Psoas muscle (tissue), 8 donors: ENCODE results near the gene CCDC81. TPM values are rescaled to one million over a fixed set of nuclear protein-coding genes. Genes with fewer than 3 reads are reported as not detected.
"Not testable (repeated sequence)": the region's sequence is repeated elsewhere in the genome, so short reads cannot be mapped to it uniquely, and the experiment has no call there.

Source experiments
- ATAC-seq, 4 donors: fragments of 200-7000 bp; cut with Tn5 transposase; one replicate each; pipeline ENCODE4 v1.9.1; 2020; ENCODE audit warnings: moderate library complexity in 3 of 4, mild to moderate bottlenecking in 2 of 4
- DNase-seq, 2 donors: peaks; one replicate each; pipeline ENCODE4 v3.0.0-alpha.2; 2020
- H3K27ac ChIP-seq: fragments of 200-600 bp; one replicate; pipeline ENCODE4 v1.8.0; 2022
- H3K27me3 ChIP-seq, 3 donors: fragments of 200-600 bp in 1 of 3; one replicate each; pipeline versions ENCODE4 v1.6.1 to v1.8.0; 2013 to 2022; ENCODE audit warnings: low read length in 2 of 3, mild to moderate bottlenecking in 2 of 3, moderate library complexity in 1 of 3; ENCODE audit not compliant: insufficient read depth in 3 of 3
- H3K36me3 ChIP-seq, 2 donors: fragments of 200-600 bp in 1 of 2; one replicate each; pipeline versions ENCODE4 v1.6.1 to v1.8.0; 2013 to 2022; ENCODE audit warnings: low read depth in 1 of 2, mild to moderate bottlenecking in 1 of 2, moderate library complexity in 1 of 2; ENCODE audit not compliant: insufficient read depth in 1 of 2
- H3K4me1 ChIP-seq: fragments of 200-600 bp; one replicate; pipeline ENCODE4 v1.8.0; 2022
- H3K4me3 ChIP-seq: fragments of 200-600 bp; one replicate; pipeline ENCODE4 v1.8.0; 2022; ENCODE audit warnings: mild to moderate bottlenecking
- H3K9me3 ChIP-seq: fragments of 200-600 bp; one replicate; pipeline ENCODE4 v1.8.0; 2022
- WGBS, 3 donors: extraction: QIAGEN DNeasy Blood & Tissue Kit; methylation state at CpG; one replicate each; pipeline versions ENCODE4 v1.1.6 to v1.1.7; 2013; 5-methylcytosine and 5-hydroxymethylcytosine counted together
- intact Hi-C, 2 donors: fragments of 100-400 bp; cut with DNase I; formaldehyde crosslinking; loops; one replicate each; pipeline versions ENCODE4 v1.11.0 to v1.14.2; 2022
- polyA plus RNA-seq, 3 donors: library from polyadenylated mRNA; stranded (reverse); fragments of 200-250 nt; gene quantifications; one replicate each; pipeline ENCODE4 v1.2.3, GENCODE V29; 2013
- total RNA-seq, 4 donors: library from RNA; stranded (reverse); fragmentation: NEBNext Ultra II Directional in 2 of 4; extraction: Animal tissue kit (Norgen Biotek cat#: 25700) in 2 of 4; gene quantifications; one replicate each; pipeline versions ENCODE4 v1.2.1 to v1.2.4, GENCODE V29; 2021 to 2023
- TF ChIP-seq, protein P1 (sequence below): fragments of 200-600 bp; IDR thresholded peaks from one replicate; pipeline ENCODE4 v1.8.0; 2022; ENCODE audit warnings: antibody characterized with exemption
- donor health status: healthy with polysubstance abuse.
- donor health status: DM: no; HTN: no; CAD: no; lungs with moderate emphysema.
- donor health status: Bipolar disorder and iron deficiency.
- donor health status: healthy.
- donor health status: DM: yes; HTN: yes; CAD: no.
- donor health status: DM: no; HTN: no; CAD: no.
- donor health status: DM: no; HTN: no; CAD: no.
- donor health status: DM: yes; HTN: yes; CAD: no.

Gene CCDC81
- total and polyA plus RNA-seq, 7 donors = 0.23 to 0.52 (median 0.34) TPM; not detected in 1

GRCh38 chr11:86403458-86403857, 28.8 kb downstream of the CCDC81 start:
- TF ChIP-seq, protein P1, sequence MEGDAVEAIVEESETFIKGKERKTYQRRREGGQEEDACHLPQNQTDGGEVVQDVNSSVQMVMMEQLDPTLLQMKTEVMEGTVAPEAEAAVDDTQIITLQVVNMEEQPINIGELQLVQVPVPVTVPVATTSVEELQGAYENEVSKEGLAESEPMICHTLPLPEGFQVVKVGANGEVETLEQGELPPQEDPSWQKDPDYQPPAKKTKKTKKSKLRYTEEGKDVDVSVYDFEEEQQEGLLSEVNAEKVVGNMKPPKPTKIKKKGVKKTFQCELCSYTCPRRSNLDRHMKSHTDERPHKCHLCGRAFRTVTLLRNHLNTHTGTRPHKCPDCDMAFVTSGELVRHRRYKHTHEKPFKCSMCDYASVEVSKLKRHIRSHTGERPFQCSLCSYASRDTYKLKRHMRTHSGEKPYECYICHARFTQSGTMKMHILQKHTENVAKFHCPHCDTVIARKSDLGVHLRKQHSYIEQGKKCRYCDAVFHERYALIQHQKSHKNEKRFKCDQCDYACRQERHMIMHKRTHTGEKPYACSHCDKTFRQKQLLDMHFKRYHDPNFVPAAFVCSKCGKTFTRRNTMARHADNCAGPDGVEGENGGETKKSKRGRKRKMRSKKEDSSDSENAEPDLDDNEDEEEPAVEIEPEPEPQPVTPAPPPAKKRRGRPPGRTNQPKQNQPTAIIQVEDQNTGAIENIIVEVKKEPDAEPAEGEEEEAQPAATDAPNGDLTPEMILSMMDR = no peak
- intact Hi-C loops = no loop called here
- Histone ChIP-seq H3K4me1 (no peaks in the 10 kb centered on the region), H3K27me3 (no peaks in the 10 kb centered on the region), H3K9me3 (no peaks in the 10 kb centered on the region), H3K36me3 (no peaks in the 10 kb centered on the region), H3K4me3 (no peak overlapping the region), H3K27ac (no peak overlapping the region)
- ATAC-seq = no peak
- 74 to 84% (median 74%) methylated on average over 1 of the region's 1 CpG for WGBS, 3 donors
- DNase-seq = no peak

- TF ChIP-seq, protein P1 = no peak
- no peaks in the 10 kb centered on the region for H3K4me1 ChIP-seq
- no peak for ATAC-seq
- no peaks in the 10 kb centered on the region for H3K27me3 ChIP-seq
- H3K36me3 ChIP-seq = no peaks in the 10 kb centered on the region
- no peak for DNase-seq
- no peaks in the 10 kb centered on the region for H3K9me3 ChIP-seq
- no peak overlapping the region for H3K4me3 ChIP-seq
- intact Hi-C loops = no loop called here
- H3K27ac ChIP-seq = no peak overlapping the region
Measured at GRCh38 chr11:86408845-86409244, 34.2 kb downstream of the CCDC81 start.

DNA sequence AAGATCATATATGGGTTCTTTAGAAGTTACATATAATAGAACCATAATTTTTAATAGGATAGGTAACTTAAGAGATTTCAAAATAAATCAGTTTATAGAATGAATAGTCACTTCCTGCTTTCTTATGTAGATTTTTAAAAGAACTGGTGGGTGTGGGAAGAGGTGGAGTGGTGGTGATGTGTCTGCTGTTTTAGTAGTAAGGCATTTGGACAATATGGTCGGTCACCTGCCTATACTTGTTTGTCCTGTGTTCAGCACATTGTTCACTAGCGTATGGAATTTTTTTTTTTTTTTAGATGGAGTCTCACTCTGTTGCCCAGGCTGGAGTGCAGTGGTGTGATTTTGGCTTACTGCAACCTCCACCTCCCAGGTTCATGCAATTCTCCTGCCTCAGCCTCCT, 39.3 kb downstream of the CCDC81 start:
- 95 to 98% (median 98%) methylated on average over 2 of the region's 2 CpGs for WGBS, 3 donors
- no peak for DNase-seq

GRCh38 chr11:86415026-86415425, 40.3 kb downstream of the CCDC81 start:
- Histone ChIP-seq H3K9me3 (no peaks in the 10 kb centered on the region), H3K4me1 (no peaks in the 10 kb centered on the region), H3K27ac (no peak overlapping the region), H3K4me3 (no peak overlapping the region), H3K36me3 (no peaks in the 10 kb centered on the region), H3K27me3 (no peaks in the 10 kb centered on the region)
- ATAC-seq = no peak
- 71 to 86% (median 80%) methylated on average over 4 of the region's 4 CpGs for WGBS, 3 donors
- intact Hi-C loops = no loop called here
- TF ChIP-seq, protein P1 = no peak
- no peak for DNase-seq

More for the DNA sequence above, 39.3 kb downstream of the CCDC81 start:
- H3K4me1 ChIP-seq = no peaks in the 10 kb centered on the region
- H3K36me3 ChIP-seq = no peaks in the 10 kb centered on the region
- H3K4me3 ChIP-seq = no peak overlapping the region
- intact Hi-C loops = no loop called here
- TF ChIP-seq, protein P1 = no peak
- ATAC-seq = no peak
- H3K27me3 ChIP-seq = no peaks in the 10 kb centered on the region
- H3K27ac ChIP-seq = no peak overlapping the region
- no peaks in the 10 kb centered on the region for H3K9me3 ChIP-seq

GRCh38 chr11:86416494-86416893, 41.8 kb downstream of the CCDC81 start:
- Histone ChIP-seq H3K27ac (no peak overlapping the region), H3K4me3 (no peak overlapping the region), H3K9me3 (no peaks in the 10 kb centered on the region), H3K27me3 (no peaks in the 10 kb centered on the region), H3K4me1 (no peaks in the 10 kb centered on the region), H3K36me3 (no peaks in the 10 kb centered on the region)
- WGBS, 3 donors = 86 to 97% (median 92%) methylated on average over 1 of the region's 1 CpG
- intact Hi-C loops = no loop called here
- no peak for DNase-seq
- TF ChIP-seq, protein P1 = no peak
- no peak for ATAC-seq

- H3K9me3 ChIP-seq, DNase-seq, H3K36me3 ChIP-seq, H3K27me3 ChIP-seq, H3K27ac ChIP-seq, H3K4me1 ChIP-seq, intact Hi-C loops, ATAC-seq, H3K4me3 ChIP-seq: not testable (repeated sequence)
- 82 to 84% (median 84%) methylated on average over 9 of the region's 9 CpGs for WGBS, 3 donors
Measured at GRCh38 chr11:86416951-86417350, 42.3 kb downstream of the CCDC81 start.
